Sigmoid colon (tissue), 7 donors: ENCODE data around the gene COL15A1. TPM values are rescaled to one million over a fixed set of nuclear protein-coding genes. Genes with fewer than 3 reads are reported as not detected.

Experiments used
- DNase-seq: peaks from one replicate; pipeline ENCODE4 v3.0.0-alpha.2; 2019
- H3K27ac ChIP-seq, 4 donors: fragments of 200-600 bp; sonication (generic); one replicate each; pipeline ENCODE4 v1.5.1; 2016 to 2019; ENCODE audit warnings: mild to moderate bottlenecking in 1 of 4
- H3K27me3 ChIP-seq, 3 donors: fragments of 200-600 bp; sonication (generic); one replicate each; pipeline ENCODE4 v1.5.1; 2019; ENCODE audit warnings: mild to moderate bottlenecking in 1 of 3
- H3K36me3 ChIP-seq, 4 donors: fragments of 200-600 bp; sonication (generic); one replicate each; pipeline ENCODE4 v1.5.1; 2016 to 2019
- H3K4me1 ChIP-seq, 4 donors: fragments of 200-600 bp; sonication (generic); one replicate each; pipeline ENCODE4 v1.5.1; 2017 to 2019
- H3K4me3 ChIP-seq, 4 donors: fragments of 200-600 bp; sonication (generic); one replicate each; pipeline ENCODE4 v1.5.1; 2017 to 2019; ENCODE audit warnings: mild to moderate bottlenecking in 2 of 4, moderate library complexity in 1 of 4
- H3K9me3 ChIP-seq, 4 donors: fragments of 200-600 bp in 3 of 4; sonication (generic) in 3 of 4; one replicate each; pipeline versions ENCODE4 v1.5.1 to v1.6.1; 2013 to 2019
- EP300 ChIP-seq, 4 donors: sonication (generic); formaldehyde crosslinking; IDR thresholded peaks; one replicate each; pipeline ENCODE4 v1.6.1; 2017; ENCODE audit warnings: antibody characterized with exemption in 4 of 4
- POLR2A ChIP-seq, 2 donors: fragments of 450-650 bp; IDR thresholded peaks; one replicate each; pipeline ENCODE4 v1.6.1; 2016; ENCODE audit warnings: antibody characterized with exemption in 2 of 2, mild to moderate bottlenecking in 2 of 2, moderate library complexity in 2 of 2
- POLR2AphosphoS5 ChIP-seq, 4 donors: sonication (generic); formaldehyde crosslinking; IDR thresholded peaks; one replicate each; pipeline ENCODE4 v1.6.1; 2017; ENCODE audit warnings: antibody characterized with exemption in 4 of 4
- WGBS, 2 donors: extraction: QIAGEN DNeasy Blood & Tissue Kit; methylation state at CpG; one replicate each; pipeline ENCODE4 v1.1.7; 2013; 5-methylcytosine and 5-hydroxymethylcytosine counted together
- intact Hi-C: fragments of 100-400 bp; cut with DNase I; formaldehyde crosslinking; loops from one replicate; pipeline ENCODE4 v1.15.1; 2023
- polyA plus RNA-seq, 3 donors: library from polyadenylated mRNA; stranded (reverse); fragments of 200-250 nt; gene quantifications; one replicate each; pipeline ENCODE4 v1.2.3, GENCODE V29; 2013
- total RNA-seq, 4 donors: library from RNA; depleted of rRNA; stranded (reverse); fragments of >200 nt; gene quantifications; one replicate each; pipeline ENCODE4 v1.1.0, GENCODE V29; 2016
- TF ChIP-seq, protein P1 (sequence below), 4 experiments: fragments of 450-650 bp in 3 of 4; fragments of 200-600 bp in 1 of 4; IDR thresholded peaks; one replicate each; pipeline ENCODE4 v1.5.1; 2016 to 2019; ENCODE audit warnings: antibody characterized with exemption in 4 of 4, mild to moderate bottlenecking in 3 of 4, moderate library complexity in 2 of 4
- donor health status: healthy with polysubstance abuse.
- donor health status: Bipolar disorder and iron deficiency.
- donor health status: healthy.

COL15A1 gene
- total and polyA plus RNA-seq, 7 donors = under 0.01 to 104 (median 21.4) TPM

DNA sequence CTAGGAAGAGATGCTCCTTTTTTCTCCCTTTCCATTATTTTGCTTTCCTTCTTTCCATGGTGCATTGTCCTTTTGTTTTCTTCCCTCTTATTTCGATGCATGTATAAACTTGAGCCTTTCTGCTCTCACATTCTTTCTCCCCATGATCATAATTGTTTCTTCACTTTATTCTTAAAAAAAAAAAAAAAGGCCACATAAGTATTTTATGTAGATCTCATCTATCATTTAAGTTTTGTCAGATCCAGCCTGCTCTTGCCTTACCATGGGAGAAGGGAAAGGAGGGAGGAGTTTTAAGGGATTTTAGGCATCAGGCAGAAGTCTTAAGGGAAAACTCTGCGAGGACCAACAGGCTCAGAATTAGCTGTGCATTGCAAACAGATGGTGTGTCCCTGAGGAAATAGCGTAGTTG is 172.3 kb downstream of the COL15A1 start:
- DNase-seq = no peak
- intact Hi-C loops = no loop called here
- WGBS, 2 donors = 79 to 93% methylated on average over 3 of the region's 3 CpGs
- peaks cover 0 to 87% (median 67%) of the 10 kb centered on the region in 4 donors for H3K4me1 ChIP-seq
- no peak overlapping the region for H3K4me3 ChIP-seq
- H3K9me3 ChIP-seq = no peaks in the 10 kb centered on the region
- TF ChIP-seq EP300 (IDR thresholded peaks at IDR 0.05) (no peak), POLR2A (IDR thresholded peaks at IDR 0.05) (no peak), POLR2AphosphoS5 (IDR thresholded peaks at IDR 0.05) (no peak)
- TF ChIP-seq, protein P1, sequence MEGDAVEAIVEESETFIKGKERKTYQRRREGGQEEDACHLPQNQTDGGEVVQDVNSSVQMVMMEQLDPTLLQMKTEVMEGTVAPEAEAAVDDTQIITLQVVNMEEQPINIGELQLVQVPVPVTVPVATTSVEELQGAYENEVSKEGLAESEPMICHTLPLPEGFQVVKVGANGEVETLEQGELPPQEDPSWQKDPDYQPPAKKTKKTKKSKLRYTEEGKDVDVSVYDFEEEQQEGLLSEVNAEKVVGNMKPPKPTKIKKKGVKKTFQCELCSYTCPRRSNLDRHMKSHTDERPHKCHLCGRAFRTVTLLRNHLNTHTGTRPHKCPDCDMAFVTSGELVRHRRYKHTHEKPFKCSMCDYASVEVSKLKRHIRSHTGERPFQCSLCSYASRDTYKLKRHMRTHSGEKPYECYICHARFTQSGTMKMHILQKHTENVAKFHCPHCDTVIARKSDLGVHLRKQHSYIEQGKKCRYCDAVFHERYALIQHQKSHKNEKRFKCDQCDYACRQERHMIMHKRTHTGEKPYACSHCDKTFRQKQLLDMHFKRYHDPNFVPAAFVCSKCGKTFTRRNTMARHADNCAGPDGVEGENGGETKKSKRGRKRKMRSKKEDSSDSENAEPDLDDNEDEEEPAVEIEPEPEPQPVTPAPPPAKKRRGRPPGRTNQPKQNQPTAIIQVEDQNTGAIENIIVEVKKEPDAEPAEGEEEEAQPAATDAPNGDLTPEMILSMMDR (IDR thresholded peaks at IDR 0.05) = no peak
- no peaks in the 10 kb centered on the region for H3K27me3 ChIP-seq
- H3K36me3 ChIP-seq = no peaks in the 10 kb centered on the region
- H3K27ac ChIP-seq = peak overlapping the region in 2 of 4 donors; percentile 19 to 64

DNA sequence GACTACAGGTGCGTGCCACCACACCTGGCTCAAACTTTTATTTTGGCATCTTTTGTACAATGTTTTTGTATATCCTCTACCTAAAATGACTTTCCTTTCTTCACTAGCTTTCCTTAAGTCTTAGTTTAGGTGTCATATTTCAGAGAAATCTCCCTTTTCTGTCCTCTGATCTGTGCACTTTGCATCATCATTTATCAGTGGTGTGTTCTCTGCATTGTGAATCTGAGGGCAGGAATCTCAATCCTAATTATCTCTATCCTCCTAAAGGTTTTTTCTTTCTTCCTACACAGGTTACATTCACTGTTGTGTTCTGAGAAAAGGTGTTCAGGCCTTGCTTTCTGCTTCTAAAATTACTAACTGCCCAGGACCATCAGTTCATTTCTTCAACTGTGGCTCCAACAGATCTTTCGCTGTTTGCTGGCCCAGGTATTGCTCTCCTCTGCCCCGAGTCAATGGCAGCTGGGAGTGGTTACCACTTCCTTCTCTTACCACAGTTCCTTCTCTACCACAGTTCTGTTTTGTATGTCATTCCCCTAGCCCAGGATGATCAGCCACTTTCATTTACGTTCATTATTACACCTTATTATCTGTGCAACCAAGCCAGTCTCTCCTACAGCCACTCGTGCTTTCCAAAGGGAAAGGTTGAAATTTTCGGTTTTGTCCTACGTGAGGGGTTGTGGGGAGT is 175.2 kb downstream of the COL15A1 start:
- intact Hi-C loops = no loop called here
- Histone ChIP-seq H3K4me3 (no peak overlapping the region), H3K4me1 (peaks cover 0 to 81% (median 52%) of the 10 kb centered on the region in 4 donors), H3K27me3 (no peaks in the 10 kb centered on the region), H3K36me3 (no peaks in the 10 kb centered on the region), H3K27ac (no peak overlapping the region), H3K9me3 (no peaks in the 10 kb centered on the region)
- WGBS, 2 donors = 60 to 90% methylated on average over 7 of the region's 7 CpGs
- no peak for DNase-seq
- TF ChIP-seq EP300 (IDR thresholded peaks at IDR 0.05) (no peak), POLR2AphosphoS5 (IDR thresholded peaks at IDR 0.05) (no peak), POLR2A (IDR thresholded peaks at IDR 0.05) (no peak)
- TF ChIP-seq, protein P1 (IDR thresholded peaks at IDR 0.05) = no peak

DNA sequence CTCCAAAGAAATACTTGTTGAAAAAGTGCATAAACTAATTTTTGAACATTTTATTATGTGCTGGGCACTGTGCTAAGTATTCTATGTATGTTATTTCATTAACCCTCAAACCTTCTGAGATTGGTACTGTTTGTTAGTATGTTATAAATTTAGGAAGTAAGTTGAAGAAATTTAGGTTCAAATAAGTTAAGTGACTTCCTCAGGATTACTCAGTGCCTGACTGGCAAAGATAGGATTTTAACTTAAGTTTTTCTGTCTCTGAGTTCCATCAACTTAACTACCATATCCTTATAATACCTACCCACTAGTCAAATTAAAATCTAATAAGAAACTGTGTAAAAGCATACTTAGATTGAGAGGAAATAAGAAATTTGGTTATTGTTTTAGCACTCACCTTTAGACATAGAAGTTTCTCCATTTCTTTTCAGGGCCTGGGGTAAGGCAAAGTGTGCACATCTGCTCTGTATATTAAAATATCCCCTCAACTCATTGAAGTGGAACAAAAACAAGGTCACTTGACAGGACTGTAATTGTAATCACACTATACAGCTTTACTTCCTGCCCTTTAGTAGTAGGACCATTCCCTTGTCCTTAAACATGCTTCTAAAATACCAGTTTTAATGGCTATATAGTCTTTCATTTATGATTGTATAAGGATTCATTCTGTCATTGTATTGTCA is 176.4 kb downstream of the COL15A1 start:
- H3K9me3 ChIP-seq = no peaks in the 10 kb centered on the region
- TF ChIP-seq EP300 (IDR thresholded peaks at IDR 0.05) (no peak), POLR2AphosphoS5 (IDR thresholded peaks at IDR 0.05) (no peak), POLR2A (IDR thresholded peaks at IDR 0.05) (no peak)
- TF ChIP-seq, protein P1 (IDR thresholded peaks at IDR 0.05) = no peak
- DNase-seq = no peak
- no peak overlapping the region for H3K27ac ChIP-seq
- no peak overlapping the region for H3K4me3 ChIP-seq
- no peaks in the 10 kb centered on the region for H3K27me3 ChIP-seq
- H3K36me3 ChIP-seq = no peaks in the 10 kb centered on the region
- H3K4me1 ChIP-seq = peaks cover 0 to 81% (median 47%) of the 10 kb centered on the region in 4 donors
- intact Hi-C loops = no loop called here

Other genes with a start within 250 kb of the COL15A1 start
- under 1 TPM in 1 of 4 donors, not detected in 3; under 0.01 TPM for gene GABBR2, start 235.0 kb upstream of the COL15A1 start, total RNA-seq
- under 1 TPM in 2 of 3 donors, not detected in 1; under 0.01 to 0.04 TPM for gene GABBR2, start 235.0 kb upstream of the COL15A1 start, polyA plus RNA-seq
- gene ANKS6, start 147.4 kb upstream of the COL15A1 start, total RNA-seq = 10 to 100 TPM; 10.2 to 22.8 (median 16.4) TPM
- gene ANKS6, start 147.4 kb upstream of the COL15A1 start, polyA plus RNA-seq = 10 to 100 TPM in 1 of 3 donors, 1 to 10 TPM in 2; 5.4 to 14.4 (median 6.0) TPM
- gene GALNT12, start 136.2 kb upstream of the COL15A1 start, total RNA-seq = 10 to 100 TPM; 11.5 to 18.9 (median 15.7) TPM
- 10 to 100 TPM; 23.6 to 34.2 (median 30.5) TPM for gene GALNT12, start 136.2 kb upstream of the COL15A1 start, polyA plus RNA-seq
- gene TGFBR1, start 161.2 kb downstream of the COL15A1 start, total RNA-seq = 10 to 100 TPM; 48.4 to 84.3 (median 62.5) TPM
- 1 to 10 TPM; 3.9 to 8.5 (median 4.2) TPM for gene TGFBR1, start 161.2 kb downstream of the COL15A1 start, polyA plus RNA-seq